AG10803 (cell line): ENCODE data around the gene CCR5AS.

Experiments
- DNase-seq: peaks from one replicate; pipeline ENCODE4 v3.0.0; 2010; ENCODE audit warnings: low read depth
- H3K4me3 ChIP-seq: 2 replicates; pipeline ENCODE4 v1.5.1; 2011; ENCODE audit warnings: mild to moderate bottlenecking, low read length, control low read depth
- CTCF ChIP-seq: conservative IDR thresholded peaks from 2 replicates; pipeline ENCODE4 v1.5.1; 2011; ENCODE audit warnings: mild to moderate bottlenecking, low read length, control low read depth, inconsistent platforms

The CCR5AS gene

GRCh38 chr3:46374755-46375154, 32.1 kb downstream of the CCR5AS start:
- no peak overlapping the region for H3K4me3 ChIP-seq
- no peak for TF ChIP-seq CTCF

GRCh38 chr3:46372492-46373359, 34.1 kb downstream of the CCR5AS start:
- H3K4me3 ChIP-seq, result no peak overlapping the region
- peak; percentile 35 for DNase-seq
- peak; percentile 72 for TF ChIP-seq CTCF

More at GRCh38 chr3:46374755-46375154, 32.1 kb downstream of the CCR5AS start:
- no peak for DNase-seq

DNA sequence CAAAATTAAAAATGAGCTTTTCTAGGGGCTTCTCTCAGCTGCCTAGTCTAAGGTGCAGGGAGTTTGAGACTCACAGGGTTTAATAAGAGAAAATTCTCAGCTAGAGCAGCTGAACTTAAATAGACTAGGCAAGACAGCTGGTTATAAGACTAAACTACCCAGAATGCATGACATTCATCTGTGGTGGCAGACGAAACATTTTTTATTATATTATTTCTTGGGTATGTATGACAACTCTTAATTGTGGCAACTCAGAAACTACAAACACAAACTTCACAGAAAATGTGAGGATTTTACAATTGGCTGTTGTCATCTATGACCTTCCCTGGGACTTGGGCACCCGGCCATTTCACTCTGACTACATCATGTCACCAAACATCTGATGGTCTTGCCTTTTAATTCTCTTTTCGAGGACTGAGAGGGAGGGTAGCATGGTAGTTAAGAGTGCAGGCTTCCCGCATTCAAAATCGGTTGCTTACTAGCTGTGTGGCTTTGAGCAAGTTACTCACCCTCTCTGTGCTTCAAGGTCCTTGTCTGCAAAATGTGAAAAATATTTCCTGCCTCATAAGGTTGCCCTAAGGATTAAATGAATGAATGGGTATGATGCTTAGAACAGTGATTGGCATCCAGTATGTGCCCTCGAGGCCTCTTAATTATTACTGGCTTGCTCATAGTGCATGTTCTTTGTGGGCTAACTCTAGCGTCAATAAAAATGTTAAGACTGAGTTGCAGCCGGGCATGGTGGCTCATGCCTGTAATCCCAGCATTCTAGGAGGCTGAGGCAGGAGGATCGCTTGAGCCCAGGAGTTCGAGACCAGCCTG, 35.1 kb downstream of the CCR5AS start:
- DNase-seq, result no peak
- H3K4me3 ChIP-seq, result no peak overlapping the region
- TF ChIP-seq CTCF, result no peak

GRCh38 chr3:46370839-46371518, 35.9 kb downstream of the CCR5AS start, which contains the start of gene CCR5:
CCR5 (plus strand) TSS chr3:46370946; CDS start chr3:46372903, 1,957 bp downstream.
- DNase-seq, result no peak
- no peak within 1 kb of the TSS for H3K4me3 ChIP-seq
- TF ChIP-seq CTCF, result no peak

GRCh38 chr3:46369675-46370132, 37.2 kb downstream of the CCR5AS start:
- TF ChIP-seq CTCF, result no peak
- no peak overlapping the region for H3K4me3 ChIP-seq
- no peak for DNase-seq

DNA sequence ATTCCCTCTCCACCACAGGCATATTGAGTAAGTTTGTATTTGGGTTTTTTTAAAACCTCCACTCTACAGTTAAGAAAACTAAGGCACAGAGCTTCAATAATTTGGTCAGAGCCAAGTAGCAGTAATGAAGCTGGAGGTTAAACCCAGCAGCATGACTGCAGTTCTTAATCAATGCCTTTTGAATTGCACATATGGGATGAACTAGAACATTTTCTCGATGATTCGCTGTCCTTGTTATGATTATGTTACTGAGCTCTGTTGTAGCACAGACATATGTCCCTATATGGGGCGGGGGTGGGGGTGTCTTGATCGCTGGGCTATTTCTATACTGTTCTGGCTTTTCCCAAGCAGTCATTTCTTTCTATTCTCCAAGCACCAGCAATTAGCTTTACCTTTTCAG, 37.7 kb downstream of the CCR5AS start:
- TF ChIP-seq CTCF, result no peak
- no peak overlapping the region for H3K4me3 ChIP-seq
- DNase-seq, result no peak
